HepG2 (cell line): Measurements from ENCODE around the gene RERE. TPM values are rescaled to one million over a fixed set of nuclear protein-coding genes. Genes with fewer than 3 reads are reported as not detected.
A peak's percentile ranks its signal among the peaks of the same experiment; 100 is the strongest.

Experiments
- ZNF318 ChIP-seq: sonication (generic); formaldehyde crosslinking; IDR thresholded peaks from 2 replicates; pipeline ENCODE4 v1.4.0; 2020; ENCODE audit warnings: mild to moderate bottlenecking, missing genetic modification reagents
- ZNF646 ChIP-seq: sonication (generic); formaldehyde crosslinking; IDR thresholded peaks from 2 replicates; pipeline ENCODE4 v1.9.0; 2021; ENCODE audit warnings: mild to moderate bottlenecking, missing genetic modification reagents
- polyA plus RNA-seq, 8 experiments: library from polyadenylated mRNA; depleted of rRNA in 3 of 8; stranded (reverse) in 7 of 8; unstranded in 1 of 8; fragments of >200 nt; fragmentation: Illumina TruSeq in 4 of 8; extraction: Trizol in 4 of 8; gene quantifications; 2 replicates each; pipeline versions ENCODE4 v1.2.1 to v1.2.3, GENCODE V29; 2011 to 2016; ENCODE audit warnings: low read depth in 4 of 8, missing spikeins in 1 of 8, mixed read lengths in 1 of 8; ENCODE audit not compliant: insufficient read depth in 1 of 8
- total RNA-seq, 5 experiments: library from RNA; depleted of rRNA; stranded (reverse); fragments of >200 nt; fragmentation: Illumina TruSeq; extraction: Trizol; gene quantifications; 2 replicates each; pipeline ENCODE4 v1.2.3, GENCODE V29; 2016; ENCODE audit warnings: low read depth in 1 of 5

The RERE gene
- total and polyA plus RNA-seq, 2 of the 13 experiments (the other 11 are each of a cell fraction or from before 2014, with no cell fraction given): 18.3 to 21.9 TPM

- TF ChIP-seq ZNF646 (peak; percentile 78), ZNF318 (peak; percentile 78; the same call in 1 of the 2 replicates)
Measured at GRCh38 chr1:8552820-8553397, 264.5 kb downstream of the RERE start (continued).
